Glutamatergic neuron (in vitro differentiated cells): Measurements from ENCODE around the gene THAP10. TPM values are rescaled to one million over a fixed set of nuclear protein-coding genes. Genes with fewer than 3 reads are reported as not detected.

Experiments
- DNase-seq: peaks from one replicate; pipeline ENCODE4 v3.0.0; 2022
- H3K27ac Mint-ChIP-seq: one replicate; pipeline ENCODE4 v1.8.0; 2020; ENCODE audit warnings: mild to moderate bottlenecking, mixed read lengths, inconsistent platforms; ENCODE audit not compliant: unreplicated experiment
- H3K27me3 Mint-ChIP-seq: one replicate; pipeline ENCODE4 v1.8.0; 2020; ENCODE audit warnings: mild to moderate bottlenecking, moderate library complexity, mixed read lengths, inconsistent platforms; ENCODE audit not compliant: unreplicated experiment
- H3K36me3 Mint-ChIP-seq: one replicate; pipeline ENCODE4 v1.8.0; 2020; ENCODE audit warnings: mild to moderate bottlenecking, mixed read lengths, inconsistent platforms; ENCODE audit not compliant: unreplicated experiment
- H3K4me1 Mint-ChIP-seq: one replicate; pipeline ENCODE4 v1.8.0; 2020; ENCODE audit warnings: mild to moderate bottlenecking, low read depth, mixed read lengths, inconsistent platforms; ENCODE audit not compliant: unreplicated experiment
- H3K4me3 Mint-ChIP-seq: one replicate; pipeline ENCODE4 v1.8.0; 2020; ENCODE audit warnings: mild to moderate bottlenecking, mixed read lengths, inconsistent platforms; ENCODE audit not compliant: unreplicated experiment
- H3K9me3 Mint-ChIP-seq: one replicate; pipeline ENCODE4 v1.8.0; 2020; ENCODE audit warnings: mild to moderate bottlenecking, moderate library complexity, mixed read lengths, inconsistent platforms; ENCODE audit not compliant: unreplicated experiment
- CTCF ChIP-seq: fragments of 200-600 bp; sonication (generic); IDR thresholded peaks from one replicate; pipeline ENCODE4 v1.5.0; 2021; ENCODE audit not compliant: partially characterized antibody, unreplicated experiment
- total RNA-seq: library from RNA; stranded (reverse); fragmentation: NEBNext Ultra II Directional; extraction: Animal tissue kit (Norgen Biotek cat#: 25700); gene quantifications from one replicate; pipeline ENCODE4 v1.2.1, GENCODE V29; 2021; ENCODE audit not compliant: unreplicated experiment

Gene THAP10
- total RNA-seq, 1 donor from 2014 or later = 3.3 TPM

- Mint-ChIP-seq H3K4me3 (no peak overlapping the region), H3K4me1 (no peaks in the 10 kb centered on the region), H3K27me3 (no peaks in the 10 kb centered on the region), H3K36me3 (no peaks in the 10 kb centered on the region), H3K27ac (no peak overlapping the region), H3K9me3 (no peaks in the 10 kb centered on the region)
- no peak for DNase-seq
- no peak for TF ChIP-seq CTCF
Measured at GRCh38 chr15:70845602-70846360, 46.5 kb downstream of the THAP10 start.

- no peak for TF ChIP-seq CTCF
Measured at GRCh38 chr15:70837476-70837875, 54.8 kb downstream of the THAP10 start.

GRCh38 chr15:70835841-70836240 is 56.4 kb downstream of the THAP10 start:
- Mint-ChIP-seq H3K9me3 (no peaks in the 10 kb centered on the region), H3K27me3 (no peaks in the 10 kb centered on the region), H3K27ac (no peak overlapping the region), H3K4me3 (no peak overlapping the region), H3K4me1 (no peaks in the 10 kb centered on the region), H3K36me3 (peaks cover 4% of the 10 kb centered on the region)
- no peak for DNase-seq
- no peak for TF ChIP-seq CTCF

More at GRCh38 chr15:70837476-70837875, 54.8 kb downstream of the THAP10 start:
- Mint-ChIP-seq H3K27me3 (no peaks in the 10 kb centered on the region), H3K27ac (no peak overlapping the region), H3K36me3 (peaks cover 4% of the 10 kb centered on the region), H3K9me3 (no peaks in the 10 kb centered on the region), H3K4me3 (no peak overlapping the region), H3K4me1 (no peaks in the 10 kb centered on the region)
- no peak for DNase-seq

- Mint-ChIP-seq H3K4me3 (no peak overlapping the region), H3K9me3 (no peaks in the 10 kb centered on the region), H3K4me1 (no peaks in the 10 kb centered on the region), H3K27me3 (no peaks in the 10 kb centered on the region), H3K36me3 (peaks cover 4% of the 10 kb centered on the region), H3K27ac (no peak overlapping the region)
- DNase-seq = no peak
- TF ChIP-seq CTCF = no peak
Measured at GRCh38 chr15:70835415-70835814, 56.8 kb downstream of the THAP10 start.

GRCh38 chr15:70834999-70835398 is 57.2 kb downstream of the THAP10 start:
- TF ChIP-seq CTCF = no peak
- peaks cover 4% of the 10 kb centered on the region for H3K36me3 Mint-ChIP-seq
- H3K4me1 Mint-ChIP-seq = no peaks in the 10 kb centered on the region
- DNase-seq = no peak
- H3K4me3 Mint-ChIP-seq = no peak overlapping the region
- H3K27ac Mint-ChIP-seq = no peak overlapping the region
- no peaks in the 10 kb centered on the region for H3K9me3 Mint-ChIP-seq
- H3K27me3 Mint-ChIP-seq = no peaks in the 10 kb centered on the region
